Parathyroid adenoma (tissue), 2 donors: ENCODE data around the gene VAV3.

Source experiments
- H2AFZ ChIP-seq: fragments of 300-600 bp; sonication (generic); one replicate; pipeline ENCODE4 v1.7.0; 2017; ENCODE audit warnings: antibody characterized with exemption, mild to moderate bottlenecking
- H3K27ac ChIP-seq: fragments of 300-600 bp; sonication (generic); one replicate; pipeline ENCODE4 v1.7.0; 2017
- H3K27me3 ChIP-seq: fragments of 300-600 bp; sonication (generic); one replicate; pipeline ENCODE4 v1.7.0; 2017; ENCODE audit warnings: low read length; ENCODE audit not compliant: control insufficient read depth, insufficient read depth
- H3K36me3 ChIP-seq: fragments of 300-600 bp; sonication (generic); one replicate; pipeline ENCODE4 v1.7.0; 2017; ENCODE audit warnings: low read length; ENCODE audit not compliant: control insufficient read depth, insufficient read depth
- H3K4me1 ChIP-seq: fragments of 300-600 bp; sonication (generic); one replicate; pipeline ENCODE4 v1.7.0; 2017; ENCODE audit warnings: control low read depth
- H3K4me2 ChIP-seq: fragments of 300-600 bp; sonication (generic); one replicate; pipeline ENCODE4 v1.7.0; 2017; ENCODE audit warnings: low read length
- H3K4me3 ChIP-seq: fragments of 300-600 bp; sonication (generic); one replicate; pipeline ENCODE4 v1.7.0; 2017; ENCODE audit warnings: low read depth, low read length
- H3K79me2 ChIP-seq: fragments of 300-600 bp; sonication (generic); one replicate; pipeline ENCODE4 v1.7.0; 2017; ENCODE audit warnings: control low read depth
- H3K9ac ChIP-seq: fragments of 300-600 bp; sonication (generic); one replicate; pipeline ENCODE4 v1.7.0; 2017; ENCODE audit warnings: mild to moderate bottlenecking
- H3K9me3 ChIP-seq: fragments of 300-600 bp; sonication (generic); one replicate; pipeline ENCODE4 v1.7.0; 2017; ENCODE audit warnings: low read length; ENCODE audit not compliant: control insufficient read depth
- CTCF ChIP-seq: fragments of 300-600 bp; sonication (generic); IDR thresholded peaks from one replicate; pipeline ENCODE4 v1.7.0; 2017; ENCODE audit warnings: antibody characterized with exemption, mild to moderate bottlenecking
- donor health status: primary hyperparathyroidism.

VAV3 gene

GRCh38 chr1:107806902-107807301 lies 158.1 kb downstream of the VAV3 start:
- Histone ChIP-seq H2AFZ (no peak overlapping the region), H3K9ac (no peak overlapping the region), H3K79me2 (no peaks in the 10 kb centered on the region), H3K27ac (no peak overlapping the region), H3K4me2 (no peak overlapping the region), H3K9me3 (no peaks in the 10 kb centered on the region), H3K27me3 (no peaks in the 10 kb centered on the region), H3K4me3 (no peak overlapping the region), H3K4me1 (no peaks in the 10 kb centered on the region), H3K36me3 (no peaks in the 10 kb centered on the region)
- no peak for TF ChIP-seq CTCF

GRCh38 chr1:107804741-107805140 lies 160.2 kb downstream of the VAV3 start:
- H3K27ac ChIP-seq = no peak overlapping the region
- H3K4me1 ChIP-seq = no peaks in the 10 kb centered on the region
- no peak for TF ChIP-seq CTCF

GRCh38 chr1:107804134-107804533 lies 160.8 kb downstream of the VAV3 start:
- H3K4me3 ChIP-seq = no peak overlapping the region
- H3K4me1 ChIP-seq = no peaks in the 10 kb centered on the region
- no peaks in the 10 kb centered on the region for H3K36me3 ChIP-seq
- H3K79me2 ChIP-seq = no peaks in the 10 kb centered on the region
- H3K9ac ChIP-seq = no peak overlapping the region
- TF ChIP-seq CTCF = no peak
- no peaks in the 10 kb centered on the region for H3K27me3 ChIP-seq
- H3K27ac ChIP-seq = no peak overlapping the region
- no peak overlapping the region for H3K4me2 ChIP-seq
- H3K9me3 ChIP-seq = no peaks in the 10 kb centered on the region
- H2AFZ ChIP-seq = no peak overlapping the region

More at GRCh38 chr1:107804741-107805140, 160.2 kb downstream of the VAV3 start:
- H3K36me3 ChIP-seq = no peaks in the 10 kb centered on the region
- no peak overlapping the region for H3K9ac ChIP-seq
- H2AFZ ChIP-seq = no peak overlapping the region
- no peak overlapping the region for H3K4me3 ChIP-seq
- H3K79me2 ChIP-seq = no peaks in the 10 kb centered on the region
- no peaks in the 10 kb centered on the region for H3K9me3 ChIP-seq
- no peaks in the 10 kb centered on the region for H3K27me3 ChIP-seq
- no peak overlapping the region for H3K4me2 ChIP-seq

- no peak for TF ChIP-seq CTCF
- no peak overlapping the region for H3K4me2 ChIP-seq
- H2AFZ ChIP-seq = no peak overlapping the region
- no peak overlapping the region for H3K27ac ChIP-seq
- H3K4me3 ChIP-seq = no peak overlapping the region
- H3K9me3 ChIP-seq = no peaks in the 10 kb centered on the region
- H3K27me3 ChIP-seq = no peaks in the 10 kb centered on the region
- no peaks in the 10 kb centered on the region for H3K4me1 ChIP-seq
- H3K79me2 ChIP-seq = no peaks in the 10 kb centered on the region
- H3K36me3 ChIP-seq = no peaks in the 10 kb centered on the region
- H3K9ac ChIP-seq = no peak overlapping the region
Measured at GRCh38 chr1:107803579-107803978, 161.4 kb downstream of the VAV3 start.

GRCh38 chr1:107802654-107803053 lies 162.3 kb downstream of the VAV3 start:
- H3K9ac ChIP-seq = no peak overlapping the region
- no peaks in the 10 kb centered on the region for H3K27me3 ChIP-seq
- no peak overlapping the region for H3K4me3 ChIP-seq
- H2AFZ ChIP-seq = no peak overlapping the region
- no peaks in the 10 kb centered on the region for H3K9me3 ChIP-seq
- no peak overlapping the region for H3K27ac ChIP-seq
- no peaks in the 10 kb centered on the region for H3K79me2 ChIP-seq
- TF ChIP-seq CTCF = no peak
- H3K4me1 ChIP-seq = no peaks in the 10 kb centered on the region
- H3K36me3 ChIP-seq = no peaks in the 10 kb centered on the region
- H3K4me2 ChIP-seq = no peak overlapping the region
